A673 (cell line): ENCODE results near the gene PPM1M. TPM values are rescaled to one million over a fixed set of nuclear protein-coding genes. Genes with fewer than 3 reads are reported as not detected.

Experiments
- BruUV-seq: library from RNA; stranded (reverse); fragments of 400-500 nt; replicated peaks from 2 replicates; lab custom pipeline; 2021; lab: Mats Ljungman, UMichigan
- CTCF ChIA-PET: fragments of 300-600 bp; sonication (Branson Sonifier 250); formaldehyde crosslinking; loops from one replicate; lab custom pipeline; 2022; ENCODE audit warnings: antibody characterized with exemption; lab: Charles Lee
- POLR2A ChIA-PET: fragments of 300-600 bp; sonication (Branson Sonifier 250); formaldehyde crosslinking; loops from one replicate; lab custom pipeline; 2022; ENCODE audit warnings: antibody characterized with exemption; ENCODE audit not compliant: low non-redundant PET; lab: Charles Lee
- DNase-seq: peaks from one replicate; pipeline ENCODE4 v3.0.0-alpha.2; 2015; ENCODE audit warnings: low spot score
- H3K27ac ChIP-seq: fragments of 200-600 bp; sonication (generic); 2 replicates; pipeline ENCODE4 v1.5.1; 2016; ENCODE audit warnings: mixed run types, low read depth, mild to moderate bottlenecking, mixed read lengths, antibody characterized with exemption, low read length; ENCODE audit not compliant: poor library complexity, severe bottlenecking
- H3K27me3 ChIP-seq: fragments of 200-600 bp; sonication (generic); replicated peaks from 2 replicates; pipeline ENCODE4 v1.6.1; 2017; ENCODE audit warnings: mixed run types, low read depth, mild to moderate bottlenecking, mixed read lengths, antibody characterized with exemption, low read length; ENCODE audit not compliant: insufficient read depth, poor library complexity
- H3K36me3 ChIP-seq: fragments of 200-600 bp; sonication (generic); 2 replicates; pipeline ENCODE4 v1.6.1; 2016; ENCODE audit warnings: mixed run types, mild to moderate bottlenecking, mixed read lengths, antibody characterized with exemption, low read length; ENCODE audit not compliant: insufficient read depth, poor library complexity, severe bottlenecking
- H3K4me1 ChIP-seq: fragments of 200-600 bp; sonication (generic); 2 replicates; pipeline ENCODE4 v1.6.1; 2017; ENCODE audit warnings: mixed run types, mild to moderate bottlenecking, mixed read lengths, antibody characterized with exemption, low read length; ENCODE audit not compliant: insufficient read depth, poor library complexity, severe bottlenecking
- H3K4me3 ChIP-seq: fragments of 200-600 bp; sonication (generic); 2 replicates; pipeline ENCODE4 v1.5.1; 2016; ENCODE audit warnings: low read depth, mixed run types, mild to moderate bottlenecking, mixed read lengths, low read length; ENCODE audit not compliant: poor library complexity, severe bottlenecking
- H3K9me3 ChIP-seq: fragments of 200-600 bp; sonication (generic); 2 replicates; pipeline ENCODE4 v1.6.1; 2016; ENCODE audit warnings: mixed run types, low read depth, mild to moderate bottlenecking, mixed read lengths, antibody characterized with exemption, low read length; ENCODE audit not compliant: poor library complexity, severe bottlenecking
- EZH2 ChIP-seq: fragments of 200-600 bp; sonication (generic); IDR thresholded peaks from 2 replicates; pipeline ENCODE4 v1.6.1; 2017; ENCODE audit warnings: borderline replicate concordance, low read depth, mild to moderate bottlenecking, mixed read lengths, antibody characterized with exemption, low read length; ENCODE audit not compliant: poor library complexity, severe bottlenecking
- intact Hi-C: fragments of 100-400 bp; cut with micrococcal nuclease; formaldehyde crosslinking; loops from one replicate; pipeline ENCODE4 v1.10.0; 2022; ENCODE audit not compliant: unreplicated experiment
- total RNA-seq: library from RNA; stranded (reverse); gene quantifications from 2 replicates; pipeline ENCODE4 v1.2.3, GENCODE V29; 2021
- TF ChIP-seq, protein P1 (sequence below): fragments of 300-800, 200-600 bp; sonication (generic); conservative IDR thresholded peaks from 2 replicates; pipeline ENCODE4 v1.5.1; 2017; ENCODE audit warnings: low read depth, mild to moderate bottlenecking, antibody characterized with exemption, low read length, moderate library complexity, mixed read lengths

PPM1M gene
- total RNA-seq, 1 experiment from 2014 or later, result 3.6 TPM

DNA sequence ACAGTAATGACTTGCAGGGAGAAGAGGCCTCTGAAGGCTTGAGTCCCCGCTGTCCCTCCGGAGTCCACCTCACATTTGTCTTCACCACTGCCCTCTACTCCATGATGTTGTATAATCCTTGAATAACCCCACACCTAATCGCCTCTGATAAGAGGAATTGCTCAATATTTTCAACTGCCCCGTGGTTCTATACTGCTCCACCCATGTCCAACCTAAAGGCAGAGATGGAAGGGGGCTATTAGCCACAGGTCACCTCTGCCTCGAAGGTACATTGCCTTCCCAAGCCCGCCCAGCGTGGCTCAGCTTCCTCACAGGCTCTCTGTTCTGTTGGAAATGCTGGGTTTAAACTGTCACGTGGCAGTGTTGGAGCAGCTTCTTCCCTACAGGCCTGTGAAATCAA is 32.6 kb upstream of the PPM1M start:
- H3K36me3 ChIP-seq, result peaks cover 28% of the 10 kb centered on the region
- intact Hi-C loops, result no loop called here
- DNase-seq, result no peak
- TF ChIP-seq, protein P1, sequence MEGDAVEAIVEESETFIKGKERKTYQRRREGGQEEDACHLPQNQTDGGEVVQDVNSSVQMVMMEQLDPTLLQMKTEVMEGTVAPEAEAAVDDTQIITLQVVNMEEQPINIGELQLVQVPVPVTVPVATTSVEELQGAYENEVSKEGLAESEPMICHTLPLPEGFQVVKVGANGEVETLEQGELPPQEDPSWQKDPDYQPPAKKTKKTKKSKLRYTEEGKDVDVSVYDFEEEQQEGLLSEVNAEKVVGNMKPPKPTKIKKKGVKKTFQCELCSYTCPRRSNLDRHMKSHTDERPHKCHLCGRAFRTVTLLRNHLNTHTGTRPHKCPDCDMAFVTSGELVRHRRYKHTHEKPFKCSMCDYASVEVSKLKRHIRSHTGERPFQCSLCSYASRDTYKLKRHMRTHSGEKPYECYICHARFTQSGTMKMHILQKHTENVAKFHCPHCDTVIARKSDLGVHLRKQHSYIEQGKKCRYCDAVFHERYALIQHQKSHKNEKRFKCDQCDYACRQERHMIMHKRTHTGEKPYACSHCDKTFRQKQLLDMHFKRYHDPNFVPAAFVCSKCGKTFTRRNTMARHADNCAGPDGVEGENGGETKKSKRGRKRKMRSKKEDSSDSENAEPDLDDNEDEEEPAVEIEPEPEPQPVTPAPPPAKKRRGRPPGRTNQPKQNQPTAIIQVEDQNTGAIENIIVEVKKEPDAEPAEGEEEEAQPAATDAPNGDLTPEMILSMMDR, result no peak
- no peak for TF ChIP-seq EZH2
- no peaks in the 10 kb centered on the region for H3K4me1 ChIP-seq
- H3K4me3 ChIP-seq, result no peak overlapping the region
- no peaks in the 10 kb centered on the region for H3K9me3 ChIP-seq
- H3K27ac ChIP-seq, result no peak overlapping the region
- POLR2A ChIA-PET, result no interaction called here
- no peaks in the 10 kb centered on the region for H3K27me3 ChIP-seq
- CTCF ChIA-PET, result no interaction called here
- BruUV-seq, result no TSS peak

DNA sequence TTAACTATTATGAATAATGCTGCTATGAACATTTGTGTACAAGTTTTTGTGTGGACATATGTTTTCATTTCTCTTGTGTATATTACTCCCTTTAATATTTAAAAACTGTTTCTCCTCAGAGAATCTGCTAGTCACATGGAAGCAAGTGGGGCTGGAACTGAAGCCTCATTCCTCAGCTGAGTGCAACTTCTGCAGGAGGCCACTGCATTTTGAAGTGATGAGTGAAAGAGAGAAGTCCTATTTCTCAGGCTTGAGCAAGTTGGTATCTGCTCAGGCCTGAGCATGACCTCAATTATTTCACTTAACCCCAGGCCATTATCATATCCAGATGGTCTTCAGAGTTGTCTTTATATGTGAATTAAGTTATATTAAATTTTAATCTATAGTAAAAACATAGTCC is 31.7 kb upstream of the PPM1M start:
- TF ChIP-seq, protein P1, result no peak
- TF ChIP-seq EZH2, result no peak
- no peaks in the 10 kb centered on the region for H3K9me3 ChIP-seq
- BruUV-seq, result no TSS peak

DNA sequence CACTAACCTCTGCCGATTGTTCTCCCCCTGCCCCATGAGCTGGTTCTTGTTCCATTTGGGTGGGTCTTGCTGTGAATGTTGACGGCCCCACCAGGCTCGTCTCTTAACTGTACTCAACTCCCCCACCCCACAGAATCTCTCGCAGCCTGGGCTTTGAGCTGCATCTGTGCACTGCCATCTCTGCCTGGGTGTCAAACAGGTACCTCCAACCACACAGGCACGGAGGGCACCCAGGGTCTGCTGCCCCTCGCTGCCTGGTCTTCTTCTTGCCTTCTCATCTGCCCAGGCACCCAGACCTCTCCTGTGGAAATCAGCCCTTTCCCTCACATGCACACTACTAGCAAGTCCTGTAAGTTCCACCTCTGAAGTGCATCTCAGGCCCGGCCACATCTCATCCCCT is 30.2 kb upstream of the PPM1M start:
- H3K27me3 ChIP-seq, result no peaks in the 10 kb centered on the region
- intact Hi-C loops, result no loop called here
- no TSS peak for BruUV-seq
- no peak overlapping the region for H3K27ac ChIP-seq
- TF ChIP-seq EZH2, result no peak
- H3K36me3 ChIP-seq, result peaks cover 22% of the 10 kb centered on the region
- DNase-seq, result no peak
- H3K4me3 ChIP-seq, result no peak overlapping the region
- H3K4me1 ChIP-seq, result no peaks in the 10 kb centered on the region
- no peaks in the 10 kb centered on the region for H3K9me3 ChIP-seq
- ChIA-PET CTCF (no interaction called here), POLR2A (no interaction called here)

More for the DNA sequence above, 31.7 kb upstream of the PPM1M start:
- Histone ChIP-seq H3K27ac (no peak overlapping the region), H3K36me3 (peaks cover 22% of the 10 kb centered on the region), H3K27me3 (no peaks in the 10 kb centered on the region), H3K4me1 (no peaks in the 10 kb centered on the region), H3K4me3 (no peak overlapping the region)
- POLR2A ChIA-PET, result no interaction called here
- intact Hi-C loops, result no loop called here
- CTCF ChIA-PET, result no interaction called here
- DNase-seq, result no peak
